Parathyroid adenoma (tissue), 2 donors: ENCODE data around the gene CCR6.

ENCODE experiments used
- H2AFZ ChIP-seq: fragments of 300-600 bp; sonication (generic); one replicate; pipeline ENCODE4 v1.7.0; 2017; ENCODE audit warnings: antibody characterized with exemption, mild to moderate bottlenecking
- H3K27ac ChIP-seq: fragments of 300-600 bp; sonication (generic); one replicate; pipeline ENCODE4 v1.7.0; 2017
- H3K27me3 ChIP-seq: fragments of 300-600 bp; sonication (generic); one replicate; pipeline ENCODE4 v1.7.0; 2017; ENCODE audit warnings: low read length; ENCODE audit not compliant: control insufficient read depth, insufficient read depth
- H3K36me3 ChIP-seq: fragments of 300-600 bp; sonication (generic); one replicate; pipeline ENCODE4 v1.7.0; 2017; ENCODE audit warnings: low read length; ENCODE audit not compliant: control insufficient read depth, insufficient read depth
- H3K4me1 ChIP-seq: fragments of 300-600 bp; sonication (generic); one replicate; pipeline ENCODE4 v1.7.0; 2017; ENCODE audit warnings: control low read depth
- H3K4me2 ChIP-seq: fragments of 300-600 bp; sonication (generic); one replicate; pipeline ENCODE4 v1.7.0; 2017; ENCODE audit warnings: low read length
- H3K4me3 ChIP-seq: fragments of 300-600 bp; sonication (generic); one replicate; pipeline ENCODE4 v1.7.0; 2017; ENCODE audit warnings: low read depth, low read length
- H3K79me2 ChIP-seq: fragments of 300-600 bp; sonication (generic); one replicate; pipeline ENCODE4 v1.7.0; 2017; ENCODE audit warnings: control low read depth
- H3K9ac ChIP-seq: fragments of 300-600 bp; sonication (generic); one replicate; pipeline ENCODE4 v1.7.0; 2017; ENCODE audit warnings: mild to moderate bottlenecking
- H3K9me3 ChIP-seq: fragments of 300-600 bp; sonication (generic); one replicate; pipeline ENCODE4 v1.7.0; 2017; ENCODE audit warnings: low read length; ENCODE audit not compliant: control insufficient read depth
- TF ChIP-seq, protein P1 (sequence below): fragments of 300-600 bp; sonication (generic); IDR thresholded peaks from one replicate; pipeline ENCODE4 v1.7.0; 2017; ENCODE audit warnings: antibody characterized with exemption, mild to moderate bottlenecking
- donor health status: primary hyperparathyroidism.

Gene CCR6

DNA sequence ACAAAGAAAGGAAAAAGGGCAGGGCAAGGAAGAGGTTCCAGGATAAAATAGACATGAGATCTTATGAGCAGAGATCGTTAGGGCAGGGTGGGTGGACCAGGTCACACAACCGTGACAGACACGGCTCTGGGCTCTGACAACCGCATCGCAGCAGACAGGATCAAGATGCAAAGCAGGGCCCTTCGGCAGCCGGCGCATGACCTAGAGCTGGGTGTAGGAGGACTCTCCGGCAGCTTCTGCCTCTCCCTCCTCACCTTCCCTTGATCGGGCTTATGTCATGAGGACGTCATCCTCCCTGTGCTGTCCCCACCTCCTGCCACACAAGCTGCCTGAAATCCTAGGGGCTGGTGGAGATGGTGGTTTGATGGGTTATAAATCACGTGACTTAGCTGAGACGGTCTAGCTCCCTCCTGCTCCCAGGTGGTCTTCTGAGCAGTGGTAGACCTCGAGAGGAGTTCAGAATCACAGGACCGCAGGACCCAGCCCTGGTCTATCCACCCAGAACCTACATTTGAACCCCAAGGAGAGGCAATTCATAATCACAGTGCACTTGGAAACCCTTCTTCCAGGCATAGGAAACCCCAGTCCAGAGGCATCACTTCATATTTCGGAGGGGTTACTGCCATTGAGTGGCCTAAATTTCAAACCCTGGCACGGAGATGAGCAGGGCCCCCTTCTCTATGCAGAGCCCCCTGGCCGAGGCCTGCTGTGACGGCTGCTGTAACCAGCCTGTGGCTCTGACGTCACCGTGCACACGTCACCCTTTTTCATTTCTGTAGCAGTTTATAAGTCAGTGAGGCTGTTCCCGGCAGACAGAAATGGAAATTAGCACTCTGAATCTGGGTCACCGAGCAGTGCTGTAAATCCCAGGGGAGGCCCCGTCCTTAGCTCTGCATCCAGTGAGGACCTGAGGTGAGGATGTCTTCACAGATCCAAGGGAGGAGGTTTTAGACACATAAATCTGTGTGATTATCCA is 8.7 kb upstream of the CCR6 start:
- H3K36me3 ChIP-seq, result no peaks in the 10 kb centered on the region
- no peak overlapping the region for H3K27ac ChIP-seq
- no peaks in the 10 kb centered on the region for H3K9me3 ChIP-seq
- no peak overlapping the region for H2AFZ ChIP-seq
- H3K4me1 ChIP-seq, result no peaks in the 10 kb centered on the region
- no peak overlapping the region for H3K4me2 ChIP-seq
- H3K4me3 ChIP-seq, result no peak overlapping the region
- no peak overlapping the region for H3K9ac ChIP-seq
- TF ChIP-seq, protein P1, sequence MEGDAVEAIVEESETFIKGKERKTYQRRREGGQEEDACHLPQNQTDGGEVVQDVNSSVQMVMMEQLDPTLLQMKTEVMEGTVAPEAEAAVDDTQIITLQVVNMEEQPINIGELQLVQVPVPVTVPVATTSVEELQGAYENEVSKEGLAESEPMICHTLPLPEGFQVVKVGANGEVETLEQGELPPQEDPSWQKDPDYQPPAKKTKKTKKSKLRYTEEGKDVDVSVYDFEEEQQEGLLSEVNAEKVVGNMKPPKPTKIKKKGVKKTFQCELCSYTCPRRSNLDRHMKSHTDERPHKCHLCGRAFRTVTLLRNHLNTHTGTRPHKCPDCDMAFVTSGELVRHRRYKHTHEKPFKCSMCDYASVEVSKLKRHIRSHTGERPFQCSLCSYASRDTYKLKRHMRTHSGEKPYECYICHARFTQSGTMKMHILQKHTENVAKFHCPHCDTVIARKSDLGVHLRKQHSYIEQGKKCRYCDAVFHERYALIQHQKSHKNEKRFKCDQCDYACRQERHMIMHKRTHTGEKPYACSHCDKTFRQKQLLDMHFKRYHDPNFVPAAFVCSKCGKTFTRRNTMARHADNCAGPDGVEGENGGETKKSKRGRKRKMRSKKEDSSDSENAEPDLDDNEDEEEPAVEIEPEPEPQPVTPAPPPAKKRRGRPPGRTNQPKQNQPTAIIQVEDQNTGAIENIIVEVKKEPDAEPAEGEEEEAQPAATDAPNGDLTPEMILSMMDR, result no peak
- no peaks in the 10 kb centered on the region for H3K27me3 ChIP-seq
- no peaks in the 10 kb centered on the region for H3K79me2 ChIP-seq

DNA sequence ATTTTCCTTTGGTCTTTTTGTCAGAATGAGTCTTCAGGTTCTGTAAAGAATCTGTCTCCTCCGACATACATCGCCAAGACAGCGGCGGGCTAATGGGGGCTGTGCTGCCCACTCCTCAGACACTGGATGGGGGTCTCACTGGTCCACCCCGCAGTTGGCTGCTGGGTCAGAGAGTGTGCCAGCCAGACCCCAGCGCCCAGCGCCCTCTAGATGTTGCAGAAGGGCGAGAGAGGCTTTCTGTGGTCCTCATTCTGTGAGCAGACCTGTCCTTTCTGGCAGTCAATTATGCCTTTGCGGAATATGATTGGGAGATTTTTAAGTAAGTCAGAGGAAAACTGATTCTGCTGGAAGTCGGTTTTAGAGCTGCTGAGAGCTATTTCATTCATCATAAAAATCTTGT is 7.8 kb upstream of the CCR6 start:
- Histone ChIP-seq H3K4me1 (no peaks in the 10 kb centered on the region), H3K27ac (no peak overlapping the region), H3K4me3 (no peak overlapping the region), H3K79me2 (no peaks in the 10 kb centered on the region), H3K4me2 (no peak overlapping the region), H3K27me3 (no peaks in the 10 kb centered on the region), H3K9ac (no peak overlapping the region), H3K36me3 (no peaks in the 10 kb centered on the region), H2AFZ (no peak overlapping the region), H3K9me3 (no peaks in the 10 kb centered on the region)
- TF ChIP-seq, protein P1, result no peak

DNA sequence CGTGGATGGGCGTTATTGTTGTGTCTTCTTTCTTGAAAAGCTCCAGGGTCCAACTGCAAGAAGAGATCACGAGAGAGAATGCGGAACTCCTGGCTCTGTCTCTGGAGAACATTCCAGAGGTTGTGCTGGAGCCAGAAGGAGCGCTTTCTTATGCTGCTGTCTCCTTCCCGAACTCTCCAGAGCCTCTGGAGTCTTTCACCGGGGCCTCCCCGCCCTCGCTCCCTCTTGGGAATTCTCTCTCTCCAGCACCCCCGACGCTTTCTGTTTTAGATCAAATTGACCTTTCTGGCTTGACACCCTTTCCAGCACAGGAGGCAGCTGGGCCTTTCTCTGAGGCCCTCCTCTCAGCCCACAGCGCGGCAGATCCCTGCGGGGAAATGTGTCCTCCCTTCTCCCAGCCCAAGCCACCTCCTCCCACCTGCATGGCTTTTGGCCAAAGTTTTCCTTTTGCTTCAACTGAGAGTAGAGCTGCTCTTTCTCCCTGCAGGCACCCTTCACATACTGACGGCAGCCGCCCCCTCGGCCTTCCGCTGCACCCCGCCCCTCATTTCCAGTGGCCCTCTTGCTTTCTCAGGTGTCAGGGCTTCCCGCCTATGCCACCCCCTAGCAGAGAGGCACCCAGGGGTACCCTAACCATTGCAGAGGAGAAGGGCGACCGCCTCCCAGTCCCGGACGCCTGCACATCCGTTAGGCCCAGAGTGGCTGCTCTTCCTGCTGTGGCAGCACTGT is 6.6 kb upstream of the CCR6 start:
- no peaks in the 10 kb centered on the region for H3K4me1 ChIP-seq
- H3K9ac ChIP-seq, result no peak overlapping the region
- H3K4me3 ChIP-seq, result no peak overlapping the region

DNA sequence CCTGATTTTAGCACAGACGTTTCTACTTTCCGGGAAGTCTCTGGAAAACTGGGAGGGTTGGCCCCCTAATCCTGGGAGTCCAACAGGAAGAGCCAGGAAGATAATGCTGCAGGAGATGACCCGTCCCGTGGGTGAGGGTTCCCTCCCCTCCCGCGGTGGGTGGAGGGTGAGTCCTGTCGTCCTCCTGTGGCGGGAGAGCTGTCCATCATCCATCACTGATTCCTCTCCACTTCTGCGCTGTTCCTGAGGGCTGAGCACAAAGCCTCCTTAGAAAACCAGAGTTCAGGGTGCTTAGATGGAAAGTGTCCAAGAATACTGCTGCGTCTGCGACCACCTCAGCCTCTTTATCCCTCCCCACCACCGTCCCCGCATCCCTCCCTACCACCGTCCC is 6.1 kb upstream of the CCR6 start:
- Histone ChIP-seq H3K27ac (no peak overlapping the region), H3K36me3 (no peaks in the 10 kb centered on the region), H2AFZ (no peak overlapping the region)

More for the DNA sequence above, 6.6 kb upstream of the CCR6 start:
- H3K4me2 ChIP-seq, result no peak overlapping the region
- H3K9me3 ChIP-seq, result no peaks in the 10 kb centered on the region
- no peaks in the 10 kb centered on the region for H3K79me2 ChIP-seq
- no peaks in the 10 kb centered on the region for H3K27me3 ChIP-seq
- H3K27ac ChIP-seq, result no peak overlapping the region
- TF ChIP-seq, protein P1, result no peak
- H3K36me3 ChIP-seq, result no peaks in the 10 kb centered on the region
- no peak overlapping the region for H2AFZ ChIP-seq

More for the DNA sequence above, 6.1 kb upstream of the CCR6 start:
- no peak overlapping the region for H3K9ac ChIP-seq
- H3K4me3 ChIP-seq, result no peak overlapping the region
- no peaks in the 10 kb centered on the region for H3K79me2 ChIP-seq
- no peak overlapping the region for H3K4me2 ChIP-seq
- no peaks in the 10 kb centered on the region for H3K4me1 ChIP-seq
- TF ChIP-seq, protein P1, result no peak
- H3K27me3 ChIP-seq, result no peaks in the 10 kb centered on the region
- H3K9me3 ChIP-seq, result no peaks in the 10 kb centered on the region
